PC-3 (cell line): Measurements from ENCODE around the gene CHMP6. TPM values are rescaled to one million over a fixed set of nuclear protein-coding genes. Genes with fewer than 3 reads are reported as not detected.

Experiments used
- ATAC-seq: fragments of 200-7000 bp; cut with Tn5 transposase; 2 replicates; pipeline ENCODE4 v1.9.1; 2020; ENCODE audit warnings: mild to moderate bottlenecking, moderate library complexity
- BruUV-seq: library from RNA; stranded (reverse); fragments of 400-500 nt; replicated peaks from 2 replicates; lab custom pipeline; 2021; lab: Mats Ljungman, UMichigan
- CTCF ChIA-PET: fragments of 300-600 bp; sonication (Branson Sonifier 250); formaldehyde crosslinking; loops from one replicate; lab custom pipeline; 2022; ENCODE audit warnings: antibody characterized with exemption; lab: Charles Lee
- POLR2A ChIA-PET: fragments of 300-600 bp; sonication (Branson Sonifier 250); formaldehyde crosslinking; loops from one replicate; lab custom pipeline; 2022; ENCODE audit warnings: antibody characterized with exemption; ENCODE audit not compliant: unreplicated experiment; lab: Charles Lee
- DNase-seq: peaks from one replicate; pipeline ENCODE4 v3.0.0-alpha.2; 2015
- H2AFZ ChIP-seq: fragments of 300-600 bp; sonication (generic); 2 replicates; pipeline ENCODE4 v1.6.0; 2016; ENCODE audit warnings: antibody characterized with exemption, low read length
- H3F3A ChIP-seq: fragments of 300-600 bp; sonication (generic); one replicate; pipeline ENCODE4 v1.6.0; 2017; ENCODE audit warnings: antibody characterized with exemption, low read length, control low read depth, mild to moderate bottlenecking; ENCODE audit not compliant: unreplicated experiment
- H3K27ac ChIP-seq: fragments of 300-600 bp; sonication (generic); 2 replicates; pipeline ENCODE4 v1.5.1; 2016; ENCODE audit warnings: mild to moderate bottlenecking, low read length
- H3K27me3 ChIP-seq: fragments of 300-600 bp; sonication (generic); 2 replicates; pipeline ENCODE4 v1.6.1; 2016; ENCODE audit warnings: low read length, mixed read lengths
- H3K36me3 ChIP-seq: fragments of 300-600 bp; sonication (generic); 2 replicates; pipeline ENCODE4 v1.6.1; 2016; ENCODE audit warnings: low read depth, mixed run types, low read length, mixed read lengths
- H3K4me1 ChIP-seq: fragments of 300-600 bp; sonication (generic); 2 replicates; pipeline ENCODE4 v1.5.1; 2016; ENCODE audit warnings: low read length; ENCODE audit not compliant: insufficient read depth
- H3K4me2 ChIP-seq: fragments of 300-600 bp; sonication (generic); 2 replicates; pipeline ENCODE4 v1.6.0; 2016; ENCODE audit warnings: low read length
- H3K4me3 ChIP-seq: fragments of 300-600 bp; sonication (generic); 2 replicates; pipeline ENCODE4 v1.5.1; 2016; ENCODE audit warnings: mild to moderate bottlenecking, low read length, mixed read lengths
- H3K79me2 ChIP-seq: fragments of 300-600 bp; sonication (generic); 2 replicates; pipeline ENCODE4 v1.6.1; 2017; ENCODE audit warnings: low read length, mixed read lengths
- H3K9ac ChIP-seq: fragments of 300-600 bp; sonication (generic); 2 replicates; pipeline ENCODE4 v1.6.0; 2016; ENCODE audit warnings: mild to moderate bottlenecking, low read length
- H3K9me2 ChIP-seq: fragments of 300-600 bp; sonication (generic); replicated peaks from 2 replicates; pipeline ENCODE4 v1.6.1; 2016; ENCODE audit warnings: mixed run types, low read length, mixed read lengths
- H3K9me3 ChIP-seq: fragments of 300-600 bp; sonication (generic); 2 replicates; pipeline ENCODE4 v1.6.1; 2016; ENCODE audit warnings: low read length, mixed read lengths
- H4K20me1 ChIP-seq: fragments of 300-600 bp; sonication (generic); 2 replicates; pipeline ENCODE4 v1.6.1; 2016; ENCODE audit warnings: low read length, mixed read lengths
- CTCF ChIP-seq: fragments of 300-600 bp; sonication (generic); conservative IDR thresholded peaks from 2 replicates; pipeline ENCODE4 v1.5.1; 2017; ENCODE audit warnings: antibody characterized with exemption, low read depth, mild to moderate bottlenecking, low read length
- EZH2 ChIP-seq: fragments of 300-600 bp; sonication (generic); IDR thresholded peaks from one replicate; pipeline ENCODE4 v1.6.1; 2017; ENCODE audit warnings: antibody characterized with exemption, mild to moderate bottlenecking, low read length; ENCODE audit not compliant: unreplicated experiment
- EZH2phosphoT487 ChIP-seq: fragments of 300-600 bp; sonication (generic); IDR thresholded peaks from 2 replicates; pipeline ENCODE4 v1.6.1; 2018; ENCODE audit warnings: mild to moderate bottlenecking, antibody characterized with exemption, low read length, borderline replicate concordance
- intact Hi-C: fragments of 100-400 bp; cut with micrococcal nuclease; formaldehyde crosslinking; loops from 2 replicates; pipeline ENCODE4 v1.9.0; 2023
- total RNA-seq: library from RNA; depleted of rRNA; stranded (reverse); fragments of >200 nt; gene quantifications from 2 replicates; pipeline ENCODE4 v1.2.3, GENCODE V29; 2014

CHMP6 gene
- total RNA-seq, 1 experiment from 2014 or later = 26.1 TPM

GRCh38 chr17:80963812-80964543 is 27.7 kb upstream of the CHMP6 start:
- no peaks in the 10 kb centered on the region for H3K9me2 ChIP-seq
- H4K20me1 ChIP-seq = no peaks in the 10 kb centered on the region
- ATAC-seq = no peak
- no peak for DNase-seq
- ChIA-PET CTCF (no interaction called here), POLR2A (no interaction called here)
- no peak overlapping the region for H3K9ac ChIP-seq
- intact Hi-C loops = no loop called here
- no peaks in the 10 kb centered on the region for H3F3A ChIP-seq
- no TSS peak for BruUV-seq
- no peak overlapping the region for H3K4me2 ChIP-seq
- H2AFZ ChIP-seq = no peak overlapping the region
- no peak overlapping the region for H3K27ac ChIP-seq
- no peaks in the 10 kb centered on the region for H3K27me3 ChIP-seq
- no peaks in the 10 kb centered on the region for H3K36me3 ChIP-seq
- H3K4me3 ChIP-seq = no peak overlapping the region
- no peaks in the 10 kb centered on the region for H3K79me2 ChIP-seq
- TF ChIP-seq EZH2phosphoT487 = no peak
- TF ChIP-seq EZH2 = no peak
- no peak for TF ChIP-seq CTCF
- no peaks in the 10 kb centered on the region for H3K9me3 ChIP-seq
- H3K4me1 ChIP-seq = peaks cover 6% of the 10 kb centered on the region; the same call in 1 of the 2 replicates

GRCh38 chr17:80964544-80964856 is 27.1 kb upstream of the CHMP6 start:
- no peaks in the 10 kb centered on the region for H3K9me2 ChIP-seq
- H3F3A ChIP-seq = no peaks in the 10 kb centered on the region
- ChIA-PET CTCF (no interaction called here), POLR2A (no interaction called here)
- intact Hi-C loops = no loop called here
- DNase-seq = no peak
- no peak overlapping the region for H3K9ac ChIP-seq
- no peak overlapping the region for H3K27ac ChIP-seq
- BruUV-seq = no TSS peak
- peaks cover under 1% of the 10 kb centered on the region; the same call in 1 of the 2 replicates for H3K4me1 ChIP-seq
- H3K4me2 ChIP-seq = no peak overlapping the region
- H4K20me1 ChIP-seq = no peaks in the 10 kb centered on the region
- no peaks in the 10 kb centered on the region for H3K36me3 ChIP-seq
- H3K4me3 ChIP-seq = no peak overlapping the region
- H3K27me3 ChIP-seq = no peaks in the 10 kb centered on the region
- no peak for ATAC-seq
- TF ChIP-seq EZH2phosphoT487 = no peak
- TF ChIP-seq EZH2 = no peak
- TF ChIP-seq CTCF = no peak
- no peaks in the 10 kb centered on the region for H3K79me2 ChIP-seq
- H2AFZ ChIP-seq = no peak overlapping the region
- no peaks in the 10 kb centered on the region for H3K9me3 ChIP-seq

- intact Hi-C loops = no loop called here
- Histone ChIP-seq H3K4me2 (no peak overlapping the region), H3K27ac (no peak overlapping the region), H3K36me3 (no peaks in the 10 kb centered on the region), H3K79me2 (no peaks in the 10 kb centered on the region), H4K20me1 (no peaks in the 10 kb centered on the region), H3K9me3 (no peaks in the 10 kb centered on the region), H3F3A (no peaks in the 10 kb centered on the region), H3K4me1 (no peaks in the 10 kb centered on the region), H2AFZ (no peak overlapping the region), H3K4me3 (no peak overlapping the region), H3K9ac (no peak overlapping the region), H3K9me2 (no peaks in the 10 kb centered on the region), H3K27me3 (no peaks in the 10 kb centered on the region)
- ATAC-seq = no peak
- ChIA-PET CTCF (no interaction called here), POLR2A (no interaction called here)
- no TSS peak for BruUV-seq
- TF ChIP-seq EZH2 (no peak), CTCF (no peak)
- DNase-seq = no peak
These were observed 26.6 kb upstream of the CHMP6 start for GRCh38 chr17:80964859-80965580.
